ENCODE measurements around the gene SPDYE2B. TPM values are rescaled to one million over a fixed set of nuclear protein-coding genes. Genes with fewer than 3 reads are reported as not detected.
"Not testable (repeated sequence)": the region's sequence is repeated elsewhere in the genome, so short reads cannot be mapped to it uniquely, and the experiment has no call there.

SPDYE2B gene
- total and polyA plus RNA-seq, 2 donors (not counting 3 experiments of a cell fraction or from before 2014, with no cell fraction given) = not detected

GRCh38 chr7:102616507-102617125 lies 33.5 kb upstream of the SPDYE2B start, which contains the start of gene RASA4:
TSS of gene RASA4 (minus strand) at chr7:102616756. CDS start at chr7:102616689, 67 bp downstream.
- peak within 1 kb of the TSS in 1 of 3 experiments; percentile 37 for H3K4me3 ChIP-seq (replicated peaks in 1 of 3; ENCODE audit: insufficient read depth in 1 of 3, low read depth in 1 of 3, low read length in 3 of 3)
- POLR2A ChIA-PET; CTCF ChIA-PET; H4K20me1 ChIP-seq (replicated peaks; ENCODE audit: control insufficient read depth, extremely low read depth, insufficient read depth, low read length); H3K36me3 ChIP-seq (ENCODE audit: control insufficient read depth in 2 of 2, extremely low read depth in 1 of 2, insufficient read depth in 2 of 2, low read length in 2 of 2); H3K4me1 ChIP-seq (ENCODE audit: control insufficient read depth, extremely low read depth, insufficient read depth, low read length); H3K27ac ChIP-seq (ENCODE audit: insufficient read depth, low read depth, low read length); H3K9me1 ChIP-seq (replicated peaks; ENCODE audit: control insufficient read depth, extremely low read depth, insufficient read depth, low read length); H3K9ac ChIP-seq (replicated peaks; ENCODE audit: extremely low read depth, insufficient read depth, low read length); dilution Hi-C loops (cut with MboI; ENCODE audit: extremely low pct_ligation_motif_present, low sequenced_read_pairs); intact Hi-C loops (cut with micrococcal nuclease); BruUV-seq (replicated peaks); H2AFZ ChIP-seq (ENCODE audit: low read depth, low read length); DNase-seq (ENCODE audit: low read depth, low spot score); H3K9me3 ChIP-seq (replicated peaks; ENCODE audit: control insufficient read depth, insufficient read depth, low read length); H3K79me2 ChIP-seq (ENCODE audit: control insufficient read depth, insufficient read depth, low read length); H3K4me2 ChIP-seq (ENCODE audit: insufficient read depth, low read length); H3K27me3 ChIP-seq (ENCODE audit: control insufficient read depth in 2 of 2, insufficient read depth in 2 of 2, low read length in 2 of 2): not testable (repeated sequence)
- peak; percentile 77 for FAIRE-seq

GRCh38 chr7:102618122-102618521 lies 32.0 kb upstream of the SPDYE2B start:
- H3K9me1 ChIP-seq (replicated peaks; ENCODE audit: control insufficient read depth, extremely low read depth, insufficient read depth, low read length); intact Hi-C loops (cut with micrococcal nuclease); H3K4me1 ChIP-seq (ENCODE audit: control insufficient read depth, extremely low read depth, insufficient read depth, low read length); H2AFZ ChIP-seq (ENCODE audit: low read depth, low read length); H3K4me3 ChIP-seq (replicated peaks in 1 of 3; ENCODE audit: insufficient read depth in 1 of 3, low read depth in 1 of 3, low read length in 3 of 3); BruUV-seq (replicated peaks); dilution Hi-C loops (cut with MboI; ENCODE audit: extremely low pct_ligation_motif_present, low sequenced_read_pairs); H3K9me3 ChIP-seq (replicated peaks; ENCODE audit: control insufficient read depth, insufficient read depth, low read length); H4K20me1 ChIP-seq (replicated peaks; ENCODE audit: control insufficient read depth, extremely low read depth, insufficient read depth, low read length); CTCF ChIA-PET; POLR2A ChIA-PET; DNase-seq (ENCODE audit: low read depth, low spot score); H3K27me3 ChIP-seq (ENCODE audit: control insufficient read depth in 2 of 2, insufficient read depth in 2 of 2, low read length in 2 of 2); H3K9ac ChIP-seq (replicated peaks; ENCODE audit: extremely low read depth, insufficient read depth, low read length); H3K4me2 ChIP-seq (ENCODE audit: insufficient read depth, low read length); H3K27ac ChIP-seq (ENCODE audit: insufficient read depth, low read depth, low read length); H3K36me3 ChIP-seq (ENCODE audit: control insufficient read depth in 2 of 2, extremely low read depth in 1 of 2, insufficient read depth in 2 of 2, low read length in 2 of 2); H3K79me2 ChIP-seq (ENCODE audit: control insufficient read depth, insufficient read depth, low read length); FAIRE-seq: not testable (repeated sequence)

- DNase-seq (ENCODE audit: low read depth, low spot score); intact Hi-C loops (cut with micrococcal nuclease); H3K27ac ChIP-seq (ENCODE audit: insufficient read depth, low read depth, low read length); H2AFZ ChIP-seq (ENCODE audit: low read depth, low read length); H3K9ac ChIP-seq (replicated peaks; ENCODE audit: extremely low read depth, insufficient read depth, low read length); H3K79me2 ChIP-seq (ENCODE audit: control insufficient read depth, insufficient read depth, low read length); BruUV-seq (replicated peaks); H3K27me3 ChIP-seq (ENCODE audit: control insufficient read depth in 2 of 2, insufficient read depth in 2 of 2, low read length in 2 of 2); POLR2A ChIA-PET; CTCF ChIA-PET; H3K4me3 ChIP-seq (replicated peaks in 1 of 3; ENCODE audit: insufficient read depth in 1 of 3, low read depth in 1 of 3, low read length in 3 of 3); FAIRE-seq; dilution Hi-C loops (cut with MboI; ENCODE audit: extremely low pct_ligation_motif_present, low sequenced_read_pairs); H3K9me3 ChIP-seq (replicated peaks; ENCODE audit: control insufficient read depth, insufficient read depth, low read length); H3K9me1 ChIP-seq (replicated peaks; ENCODE audit: control insufficient read depth, extremely low read depth, insufficient read depth, low read length); H3K36me3 ChIP-seq (ENCODE audit: control insufficient read depth in 2 of 2, extremely low read depth in 1 of 2, insufficient read depth in 2 of 2, low read length in 2 of 2); H3K4me2 ChIP-seq (ENCODE audit: insufficient read depth, low read length); H3K4me1 ChIP-seq (ENCODE audit: control insufficient read depth, extremely low read depth, insufficient read depth, low read length); H4K20me1 ChIP-seq (replicated peaks; ENCODE audit: control insufficient read depth, extremely low read depth, insufficient read depth, low read length): not testable (repeated sequence)
Measured at GRCh38 chr7:102627271-102627904, 22.7 kb upstream of the SPDYE2B start.

All from endothelial cell of umbilical vein (primary cell).